Vagina (tissue), 2 donors: ENCODE data around the gene SPRR1A. TPM values are rescaled to one million over a fixed set of nuclear protein-coding genes. Genes with fewer than 3 reads are reported as not detected.

Experiments used
- DNase-seq, 2 donors: peaks; one replicate each; pipeline ENCODE4 v3.0.0-alpha.2; 2017; ENCODE audit errors: extremely low spot score in 2 of 2
- H3K27ac ChIP-seq: fragments of 200-600 bp; sonication (generic); one replicate; pipeline ENCODE4 v1.5.1; 2019
- H3K27me3 ChIP-seq: fragments of 200-600 bp; sonication (generic); one replicate; pipeline ENCODE4 v1.5.1; 2019
- H3K36me3 ChIP-seq, 2 donors: fragments of 200-600 bp; sonication (generic); one replicate each; pipeline ENCODE4 v1.5.1; 2017 to 2019
- H3K4me1 ChIP-seq: fragments of 200-600 bp; sonication (generic); one replicate; pipeline ENCODE4 v1.5.1; 2019
- H3K4me3 ChIP-seq, 2 donors: fragments of 200-600 bp; sonication (generic); 1 replicate in 1 of 2; 2 replicates in 1 of 2; pipeline ENCODE4 v1.5.1; 2016 to 2019
- H3K9me3 ChIP-seq: fragments of 200-600 bp; sonication (generic); one replicate; pipeline ENCODE4 v1.5.1; 2019
- CTCF ChIP-seq, 3 experiments: fragments of 450-650 bp in 2 of 3; fragments of 200-600 bp in 1 of 3; sonication (generic) in 1 of 3; IDR thresholded peaks; one replicate each; pipeline ENCODE4 v1.5.1; 2017 to 2019; ENCODE audit warnings: antibody characterized with exemption in 3 of 3, mild to moderate bottlenecking in 2 of 3, moderate library complexity in 2 of 3
- POLR2A ChIP-seq, 2 donors: fragments of 450-650 bp; IDR thresholded peaks; one replicate each; pipeline ENCODE4 v1.6.1; 2017; ENCODE audit warnings: antibody characterized with exemption in 2 of 2, mild to moderate bottlenecking in 2 of 2, moderate library complexity in 2 of 2
- POLR2AphosphoS5 ChIP-seq, 2 donors: sonication (generic); formaldehyde crosslinking; IDR thresholded peaks; one replicate each; pipeline ENCODE4 v1.9.0; 2017; ENCODE audit warnings: antibody characterized with exemption in 2 of 2, mild to moderate bottlenecking in 2 of 2, low read depth in 1 of 2; ENCODE audit not compliant: insufficient read depth in 1 of 2
- intact Hi-C: fragments of 100-400 bp; cut with DNase I; formaldehyde crosslinking; loops from one replicate; pipeline ENCODE4 v1.15.1; 2023
- total RNA-seq: library from RNA; depleted of rRNA; stranded (reverse); fragments of >200 nt; gene quantifications from one replicate; pipeline ENCODE4 v1.2.3, GENCODE V29; 2016

SPRR1A gene
- total RNA-seq, 1 donor from 2014 or later: 109 TPM

GRCh38 chr1:152959273-152959672 lies 24.6 kb upstream of the SPRR1A start:
- intact Hi-C loops: no loop called here
- no peaks in the 10 kb centered on the region for H3K36me3 ChIP-seq
- TF ChIP-seq POLR2A (IDR thresholded peaks at IDR 0.05) (no peak), POLR2AphosphoS5 (IDR thresholded peaks at IDR 0.05; ENCODE audit: insufficient read depth in 1 of 2, low read depth in 1 of 2) (no peak), CTCF (IDR thresholded peaks at IDR 0.05) (no peak)
- H3K27me3 ChIP-seq: no peaks in the 10 kb centered on the region
- no peaks in the 10 kb centered on the region for H3K4me1 ChIP-seq
- H3K4me3 ChIP-seq: no peak overlapping the region
- DNase-seq: no peak
- no peak overlapping the region for H3K27ac ChIP-seq
- H3K9me3 ChIP-seq: no peaks in the 10 kb centered on the region

- no peaks in the 10 kb centered on the region for H3K4me1 ChIP-seq
- H3K9me3 ChIP-seq: no peaks in the 10 kb centered on the region
- H3K27ac ChIP-seq: no peak overlapping the region
- intact Hi-C loops: no loop called here
- TF ChIP-seq POLR2A (IDR thresholded peaks at IDR 0.05) (no peak), CTCF (IDR thresholded peaks at IDR 0.05) (no peak), POLR2AphosphoS5 (IDR thresholded peaks at IDR 0.05; ENCODE audit: insufficient read depth in 1 of 2, low read depth in 1 of 2) (no peak)
- no peaks in the 10 kb centered on the region for H3K27me3 ChIP-seq
- no peak for DNase-seq
- H3K36me3 ChIP-seq: no peaks in the 10 kb centered on the region
- H3K4me3 ChIP-seq: no peak overlapping the region
Observed at GRCh38 chr1:152959801-152960451, 24.0 kb upstream of the SPRR1A start.

- Histone ChIP-seq H3K9me3 (no peaks in the 10 kb centered on the region), H3K36me3 (no peaks in the 10 kb centered on the region), H3K27me3 (no peaks in the 10 kb centered on the region), H3K27ac (no peak overlapping the region), H3K4me1 (no peaks in the 10 kb centered on the region), H3K4me3 (no peak overlapping the region)
- DNase-seq: no peak
- intact Hi-C loops: no loop called here
- no peak for TF ChIP-seq POLR2AphosphoS5 (IDR thresholded peaks at IDR 0.05; ENCODE audit: insufficient read depth in 1 of 2, low read depth in 1 of 2)
- no peak for TF ChIP-seq POLR2A (IDR thresholded peaks at IDR 0.05)
- TF ChIP-seq CTCF (IDR thresholded peaks at IDR 0.05): no peak
Observed at GRCh38 chr1:152960452-152961044, 23.3 kb upstream of the SPRR1A start.

GRCh38 chr1:152961226-152961891 lies 22.5 kb upstream of the SPRR1A start:
- Histone ChIP-seq H3K9me3 (no peaks in the 10 kb centered on the region), H3K4me3 (no peak overlapping the region), H3K4me1 (no peaks in the 10 kb centered on the region), H3K36me3 (no peaks in the 10 kb centered on the region), H3K27me3 (no peaks in the 10 kb centered on the region), H3K27ac (no peak overlapping the region)
- DNase-seq: no peak
- TF ChIP-seq POLR2A (IDR thresholded peaks at IDR 0.05) (no peak), POLR2AphosphoS5 (IDR thresholded peaks at IDR 0.05; ENCODE audit: insufficient read depth in 1 of 2, low read depth in 1 of 2) (no peak), CTCF (IDR thresholded peaks at IDR 0.05) (no peak)
- intact Hi-C loops: no loop called here
